ENCODE measurements around the gene SH3RF3.

The SH3RF3 gene

DNA sequence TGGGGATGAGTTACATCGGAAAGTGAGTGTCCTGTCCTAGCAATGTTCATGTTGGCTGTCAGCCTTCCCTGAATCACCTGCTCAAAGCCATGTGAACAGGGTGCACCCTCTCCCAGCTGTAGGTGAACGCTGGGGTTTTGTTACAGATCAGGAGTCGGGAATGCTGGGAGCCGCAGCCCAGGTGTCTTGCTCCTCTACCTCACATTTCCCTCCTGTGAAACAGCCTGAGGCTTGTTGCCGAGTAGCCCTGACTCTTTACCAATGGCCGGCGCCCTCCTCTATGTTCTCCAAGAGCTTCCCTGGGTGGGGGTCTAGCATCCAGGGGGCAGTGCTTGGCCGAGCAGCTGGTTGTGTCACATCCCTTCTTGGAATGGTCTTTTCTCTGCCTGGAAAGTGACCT, 164.7 kb downstream of the SH3RF3 start:
- TF ChIP-seq, protein P1, sequence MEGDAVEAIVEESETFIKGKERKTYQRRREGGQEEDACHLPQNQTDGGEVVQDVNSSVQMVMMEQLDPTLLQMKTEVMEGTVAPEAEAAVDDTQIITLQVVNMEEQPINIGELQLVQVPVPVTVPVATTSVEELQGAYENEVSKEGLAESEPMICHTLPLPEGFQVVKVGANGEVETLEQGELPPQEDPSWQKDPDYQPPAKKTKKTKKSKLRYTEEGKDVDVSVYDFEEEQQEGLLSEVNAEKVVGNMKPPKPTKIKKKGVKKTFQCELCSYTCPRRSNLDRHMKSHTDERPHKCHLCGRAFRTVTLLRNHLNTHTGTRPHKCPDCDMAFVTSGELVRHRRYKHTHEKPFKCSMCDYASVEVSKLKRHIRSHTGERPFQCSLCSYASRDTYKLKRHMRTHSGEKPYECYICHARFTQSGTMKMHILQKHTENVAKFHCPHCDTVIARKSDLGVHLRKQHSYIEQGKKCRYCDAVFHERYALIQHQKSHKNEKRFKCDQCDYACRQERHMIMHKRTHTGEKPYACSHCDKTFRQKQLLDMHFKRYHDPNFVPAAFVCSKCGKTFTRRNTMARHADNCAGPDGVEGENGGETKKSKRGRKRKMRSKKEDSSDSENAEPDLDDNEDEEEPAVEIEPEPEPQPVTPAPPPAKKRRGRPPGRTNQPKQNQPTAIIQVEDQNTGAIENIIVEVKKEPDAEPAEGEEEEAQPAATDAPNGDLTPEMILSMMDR (IDR thresholded peaks at IDR 0.05): no peak
- peaks cover 11% of the 10 kb centered on the region for H3K27me3 Mint-ChIP-seq (ENCODE audit: low read depth, poor library complexity)
- no peaks in the 10 kb centered on the region for H3K36me3 Mint-ChIP-seq (ENCODE audit: low read depth)
- peaks cover 3% of the 10 kb centered on the region for H3K9me3 Mint-ChIP-seq
- no peak overlapping the region for H3K27ac Mint-ChIP-seq
- no peak overlapping the region for H3K4me3 Mint-ChIP-seq
- H3K4me1 Mint-ChIP-seq: peaks cover 2% of the 10 kb centered on the region
- DNase-seq: no peak

- H3K4me1 Mint-ChIP-seq: peaks cover 9% of the 10 kb centered on the region
- no peak overlapping the region for H3K4me3 Mint-ChIP-seq
- peaks cover 3% of the 10 kb centered on the region for H3K9me3 Mint-ChIP-seq
- H3K27ac Mint-ChIP-seq: no peak overlapping the region
- peaks cover 16% of the 10 kb centered on the region for H3K27me3 Mint-ChIP-seq (ENCODE audit: low read depth, poor library complexity)
- TF ChIP-seq, protein P1 (IDR thresholded peaks at IDR 0.05): no peak
- H3K36me3 Mint-ChIP-seq (ENCODE audit: low read depth): no peaks in the 10 kb centered on the region
- DNase-seq: no peak
These were observed 165.5 kb downstream of the SH3RF3 start for GRCh38 chr2:109294523-109294922.

- TF ChIP-seq, protein P1 (IDR thresholded peaks at IDR 0.05): no peak
- no peaks in the 10 kb centered on the region for H3K36me3 Mint-ChIP-seq (ENCODE audit: low read depth)
- H3K4me1 Mint-ChIP-seq: peaks cover 14% of the 10 kb centered on the region
- peaks cover 18% of the 10 kb centered on the region for H3K27me3 Mint-ChIP-seq (ENCODE audit: low read depth, poor library complexity)
- DNase-seq: no peak
- no peak overlapping the region for H3K27ac Mint-ChIP-seq
- no peak overlapping the region for H3K4me3 Mint-ChIP-seq
- H3K9me3 Mint-ChIP-seq: peaks cover 3% of the 10 kb centered on the region
These were observed 166.2 kb downstream of the SH3RF3 start for GRCh38 chr2:109295070-109295780.

- peaks cover 14% of the 10 kb centered on the region for H3K4me1 Mint-ChIP-seq
- H3K9me3 Mint-ChIP-seq: peaks cover 3% of the 10 kb centered on the region
- H3K36me3 Mint-ChIP-seq (ENCODE audit: low read depth): no peaks in the 10 kb centered on the region
- H3K4me3 Mint-ChIP-seq: no peak overlapping the region
- no peak for DNase-seq
- H3K27me3 Mint-ChIP-seq (ENCODE audit: low read depth, poor library complexity): peaks cover 18% of the 10 kb centered on the region
- TF ChIP-seq, protein P1 (IDR thresholded peaks at IDR 0.05): no peak
- no peak overlapping the region for H3K27ac Mint-ChIP-seq
These were observed 166.7 kb downstream of the SH3RF3 start for GRCh38 chr2:109295781-109296117.

- H3K4me1 Mint-ChIP-seq: peaks cover 19% of the 10 kb centered on the region
- TF ChIP-seq, protein P1 (IDR thresholded peaks at IDR 0.05): no peak
- peaks cover 15% of the 10 kb centered on the region for H3K27me3 Mint-ChIP-seq (ENCODE audit: low read depth, poor library complexity)
- H3K9me3 Mint-ChIP-seq: peaks cover 3% of the 10 kb centered on the region
- H3K27ac Mint-ChIP-seq: no peak overlapping the region
- no peak for DNase-seq
- H3K4me3 Mint-ChIP-seq: no peak overlapping the region
- H3K36me3 Mint-ChIP-seq (ENCODE audit: low read depth): no peaks in the 10 kb centered on the region
These were observed 168.8 kb downstream of the SH3RF3 start for GRCh38 chr2:109297566-109298490.
